K562 (cell line): ENCODE data around the gene RPEL1. TPM values are rescaled to one million over a fixed set of nuclear protein-coding genes. Genes with fewer than 3 reads are reported as not detected.

ENCODE experiments used
- BRF1 ChIP-seq: IDR thresholded peaks from 3 replicates; pipeline ENCODE4 v1.6.1; 2011; ENCODE audit warnings: borderline replicate concordance, mild to moderate bottlenecking; ENCODE audit not compliant: insufficient read length; ENCODE audit errors: extremely low read depth
- CBFA2T2 ChIP-seq: fragments of 450-650 bp; conservative IDR thresholded peaks from 2 replicates; pipeline ENCODE4 v1.6.1; 2017; ENCODE audit warnings: mild to moderate bottlenecking
- FOXJ3 ChIP-seq: sonication (generic); formaldehyde crosslinking; IDR thresholded peaks from 2 replicates; pipeline ENCODE4 v1.4.0; 2020; ENCODE audit warnings: mild to moderate bottlenecking, missing genetic modification reagents
- MITF ChIP-seq: IDR thresholded peaks from 2 replicates; pipeline ENCODE4 v1.6.1; 2014; ENCODE audit warnings: antibody characterized with exemption
- PKNOX1 ChIP-seq: fragments of 450-650 bp; IDR thresholded peaks from 2 replicates; pipeline ENCODE4 v1.6.1; 2016
- POLR2B ChIP-seq: fragments of 450-650 bp; IDR thresholded peaks from 2 replicates; pipeline ENCODE4 v1.6.1; 2018; ENCODE audit warnings: low read depth; ENCODE audit not compliant: partially characterized antibody
- SIN3B ChIP-seq: fragments of 450-650 bp; IDR thresholded peaks from 2 replicates; pipeline ENCODE4 v1.6.1; 2017; ENCODE audit warnings: low read depth, mild to moderate bottlenecking, moderate library complexity
- SUPT5H ChIP-seq: fragments of 450-650 bp; IDR thresholded peaks from 2 replicates; pipeline ENCODE4 v1.6.1; 2016
- TSC22D4 ChIP-seq: fragments of 450-650 bp; IDR thresholded peaks from 2 replicates; pipeline ENCODE4 v1.6.1; 2016; ENCODE audit warnings: missing genetic modification characterization, missing biosample characterization, control low read depth
- XRCC3 ChIP-seq: fragments of 450-650 bp; IDR thresholded peaks from 2 replicates; pipeline ENCODE4 v1.6.1; 2017; ENCODE audit warnings: mild to moderate bottlenecking, moderate library complexity
- ZNF239 ChIP-seq: fragments of 250-450 bp; sonication (Bioruptor Pico); IDR thresholded peaks from 2 replicates; pipeline ENCODE4 v1.4.0; 2020; ENCODE audit warnings: mild to moderate bottlenecking
- ZNF316 ChIP-seq: fragments of 450-650 bp; IDR thresholded peaks from 2 replicates; pipeline ENCODE4 v1.6.1; 2016
- polyA plus RNA-seq, 8 experiments: library from polyadenylated mRNA; depleted of rRNA in 4 of 8; stranded (reverse) in 5 of 8; unstranded in 3 of 8; fragments of >200 nt; fragmentation: Nextera tagmentation in 2 of 8; fragmentation: Illumina TruSeq in 1 of 8; extraction: Ambion mirVana in 2 of 8; extraction: Trizol in 1 of 8; gene quantifications; 2 replicates each; pipeline versions ENCODE4 v1.2.1 to v1.2.3, GENCODE V29; 2011 to 2014; ENCODE audit warnings: inconsistent platforms in 1 of 8, missing spikeins in 1 of 8
- total RNA-seq, 7 experiments: library from RNA; depleted of rRNA in 6 of 7; stranded (reverse); fragments of >200 nt in 6 of 7; fragmentation: Illumina TruSeq in 2 of 7; extraction: Trizol in 2 of 7; gene quantifications; 2 replicates each; pipeline versions ENCODE4 v1.2.1 to v1.2.3, GENCODE V29; 2011 to 2021; ENCODE audit warnings: low replicate concordance in 1 of 7
- TF ChIP-seq, protein P1 (sequence below), 2 experiments: fragments of 450-650 bp in 1 of 2; IDR thresholded peaks; 2 replicates each; pipeline ENCODE4 v1.6.1; 2011 to 2017; ENCODE audit warnings: low read depth in 2 of 2, antibody characterized with exemption in 1 of 2, borderline replicate concordance in 1 of 2, low read length in 1 of 2, mild to moderate bottlenecking in 1 of 2, mixed read lengths in 1 of 2; ENCODE audit not compliant: control insufficient read depth in 1 of 2
- TF ChIP-seq, protein P2 (sequence below): fragments of 250-450 bp; sonication (Bioruptor Pico); IDR thresholded peaks from 2 replicates; pipeline ENCODE4 v1.8.0; 2022; ENCODE audit warnings: inconsistent platforms
- TF ChIP-seq, protein P3 (sequence below): sonication (generic); formaldehyde crosslinking; IDR thresholded peaks from 2 replicates; pipeline ENCODE4 v1.5.0; 2020; ENCODE audit warnings: missing genetic modification reagents

RPEL1 gene
- total and polyA plus RNA-seq, 9 of the 15 experiments (the other 6 are each of a cell fraction or from before 2014, with no cell fraction given) = 0.04 to 0.15 (median 0.07) TPM; not detected in 4

GRCh38 chr10:103197174-103197573 lies 48.5 kb upstream of the RPEL1 start (continued):
- TF ChIP-seq, protein P1, sequence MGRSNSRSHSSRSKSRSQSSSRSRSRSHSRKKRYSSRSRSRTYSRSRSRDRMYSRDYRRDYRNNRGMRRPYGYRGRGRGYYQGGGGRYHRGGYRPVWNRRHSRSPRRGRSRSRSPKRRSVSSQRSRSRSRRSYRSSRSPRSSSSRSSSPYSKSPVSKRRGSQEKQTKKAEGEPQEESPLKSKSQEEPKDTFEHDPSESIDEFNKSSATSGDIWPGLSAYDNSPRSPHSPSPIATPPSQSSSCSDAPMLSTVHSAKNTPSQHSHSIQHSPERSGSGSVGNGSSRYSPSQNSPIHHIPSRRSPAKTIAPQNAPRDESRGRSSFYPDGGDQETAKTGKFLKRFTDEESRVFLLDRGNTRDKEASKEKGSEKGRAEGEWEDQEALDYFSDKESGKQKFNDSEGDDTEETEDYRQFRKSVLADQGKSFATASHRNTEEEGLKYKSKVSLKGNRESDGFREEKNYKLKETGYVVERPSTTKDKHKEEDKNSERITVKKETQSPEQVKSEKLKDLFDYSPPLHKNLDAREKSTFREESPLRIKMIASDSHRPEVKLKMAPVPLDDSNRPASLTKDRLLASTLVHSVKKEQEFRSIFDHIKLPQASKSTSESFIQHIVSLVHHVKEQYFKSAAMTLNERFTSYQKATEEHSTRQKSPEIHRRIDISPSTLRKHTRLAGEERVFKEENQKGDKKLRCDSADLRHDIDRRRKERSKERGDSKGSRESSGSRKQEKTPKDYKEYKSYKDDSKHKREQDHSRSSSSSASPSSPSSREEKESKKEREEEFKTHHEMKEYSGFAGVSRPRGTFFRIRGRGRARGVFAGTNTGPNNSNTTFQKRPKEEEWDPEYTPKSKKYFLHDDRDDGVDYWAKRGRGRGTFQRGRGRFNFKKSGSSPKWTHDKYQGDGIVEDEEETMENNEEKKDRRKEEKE (IDR thresholded peaks at IDR 0.05; ENCODE audit: borderline replicate concordance in 1 of 2, control insufficient read depth in 1 of 2, low read depth in 2 of 2, low read length in 1 of 2) = no peak
- TF ChIP-seq PKNOX1 (peak; percentile 54), SUPT5H (peak; percentile 49; the same call in 1 of the 2 replicates), SIN3B (no peak), POLR2B (peak; percentile 41), ZNF239 (CRISPR knock-in tag) (peak; percentile 45; the same call in 1 of the 2 replicates), MITF (peak; percentile 69; the same call in 1 of the 2 replicates), FOXJ3 (CRISPR knock-in tag) (no peak), ZNF316 (peak; percentile 87), TSC22D4 (no peak), CBFA2T2 (peak; percentile 72), BRF1 (no peak), XRCC3 (no peak)
- TF ChIP-seq, protein P2, sequence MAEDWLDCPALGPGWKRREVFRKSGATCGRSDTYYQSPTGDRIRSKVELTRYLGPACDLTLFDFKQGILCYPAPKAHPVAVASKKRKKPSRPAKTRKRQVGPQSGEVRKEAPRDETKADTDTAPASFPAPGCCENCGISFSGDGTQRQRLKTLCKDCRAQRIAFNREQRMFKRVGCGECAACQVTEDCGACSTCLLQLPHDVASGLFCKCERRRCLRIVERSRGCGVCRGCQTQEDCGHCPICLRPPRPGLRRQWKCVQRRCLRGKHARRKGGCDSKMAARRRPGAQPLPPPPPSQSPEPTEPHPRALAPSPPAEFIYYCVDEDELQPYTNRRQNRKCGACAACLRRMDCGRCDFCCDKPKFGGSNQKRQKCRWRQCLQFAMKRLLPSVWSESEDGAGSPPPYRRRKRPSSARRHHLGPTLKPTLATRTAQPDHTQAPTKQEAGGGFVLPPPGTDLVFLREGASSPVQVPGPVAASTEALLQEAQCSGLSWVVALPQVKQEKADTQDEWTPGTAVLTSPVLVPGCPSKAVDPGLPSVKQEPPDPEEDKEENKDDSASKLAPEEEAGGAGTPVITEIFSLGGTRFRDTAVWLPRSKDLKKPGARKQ = no peak
- TF ChIP-seq, protein P3, sequence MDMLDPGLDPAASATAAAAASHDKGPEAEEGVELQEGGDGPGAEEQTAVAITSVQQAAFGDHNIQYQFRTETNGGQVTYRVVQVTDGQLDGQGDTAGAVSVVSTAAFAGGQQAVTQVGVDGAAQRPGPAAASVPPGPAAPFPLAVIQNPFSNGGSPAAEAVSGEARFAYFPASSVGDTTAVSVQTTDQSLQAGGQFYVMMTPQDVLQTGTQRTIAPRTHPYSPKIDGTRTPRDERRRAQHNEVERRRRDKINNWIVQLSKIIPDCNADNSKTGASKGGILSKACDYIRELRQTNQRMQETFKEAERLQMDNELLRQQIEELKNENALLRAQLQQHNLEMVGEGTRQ (CRISPR knock-in tag) = peak; percentile 59
